CD4-positive, alpha-beta T cell (primary cell): Measurements from ENCODE around the gene CTNNA3. TPM values are rescaled to one million over a fixed set of nuclear protein-coding genes. Genes with fewer than 3 reads are reported as not detected.

ENCODE experiments used
- ATAC-seq: fragments of 200-7000 bp; cut with Tn5 transposase; one replicate; pipeline ENCODE4 v1.10.0; 2022; ENCODE audit warnings: mild to moderate bottlenecking; ENCODE audit not compliant: poor library complexity
- CTCF ChIA-PET: fragments of 350-600 bp; sonication (Branson Sonifier 250); formaldehyde crosslinking; loops from one replicate; lab custom pipeline; 2021; ENCODE audit warnings: antibody characterized with exemption, inconsistent platforms; lab: Charles Lee
- POLR2A ChIA-PET: fragments of 350-600 bp; sonication (Branson Sonifier 250); formaldehyde crosslinking; loops from one replicate; lab custom pipeline; 2021; ENCODE audit warnings: antibody characterized with exemption, inconsistent platforms; lab: Charles Lee
- DNase-seq, 14 experiments: peaks; one replicate each; pipeline ENCODE4 v3.0.0-alpha.2; 2013 to 2020; ENCODE audit warnings: mixed read lengths in 2 of 14
- H3K27ac ChIP-seq, 2 donors: one replicate each; pipeline versions ENCODE4 v1.5.1 to v1.7.0; 2013; ENCODE audit warnings: low read length in 2 of 2, low read depth in 1 of 2, mild to moderate bottlenecking in 1 of 2
- H3K27me3 ChIP-seq, 2 experiments: 1 replicate in 1 of 2; 2 replicates in 1 of 2; pipeline versions ENCODE4 v1.6.1 to v1.7.0; 2013; ENCODE audit warnings: low read length in 2 of 2, control low read depth in 1 of 2, mild to moderate bottlenecking in 1 of 2, moderate library complexity in 1 of 2; ENCODE audit not compliant: insufficient read depth in 2 of 2, control insufficient read depth in 1 of 2
- H3K36me3 ChIP-seq: one replicate; pipeline ENCODE4 v1.6.1; 2013; ENCODE audit warnings: low read length, control low read depth; ENCODE audit not compliant: insufficient read depth
- H3K4me1 ChIP-seq: one replicate; pipeline ENCODE4 v1.6.1; 2013; ENCODE audit warnings: low read length, control low read depth; ENCODE audit not compliant: insufficient read depth
- H3K4me3 ChIP-seq: one replicate; pipeline ENCODE4 v1.5.1; 2013; ENCODE audit warnings: mild to moderate bottlenecking, low read length, moderate library complexity
- H3K9me3 ChIP-seq, 2 experiments: 1 replicate in 1 of 2; 2 replicates in 1 of 2; pipeline versions ENCODE4 v1.6.1 to v1.7.0; 2013; ENCODE audit warnings: low read length in 2 of 2, mild to moderate bottlenecking in 2 of 2, control low read depth in 1 of 2, moderate library complexity in 1 of 2; ENCODE audit not compliant: control insufficient read depth in 1 of 2, insufficient read depth in 1 of 2
- H3K27ac Mint-ChIP-seq: one replicate; pipeline ENCODE4 v1.8.0; 2020; ENCODE audit warnings: mixed read lengths
- H3K27me3 Mint-ChIP-seq: one replicate; pipeline ENCODE4 v1.8.0; 2021; ENCODE audit warnings: mixed read lengths
- H3K36me3 Mint-ChIP-seq: one replicate; pipeline ENCODE4 v1.8.0; 2021; ENCODE audit warnings: low read depth, mixed read lengths
- H3K4me1 Mint-ChIP-seq: one replicate; pipeline ENCODE4 v1.8.0; 2021; ENCODE audit warnings: low read depth, mixed read lengths
- H3K4me3 Mint-ChIP-seq: one replicate; pipeline ENCODE4 v1.8.0; 2020; ENCODE audit warnings: mild to moderate bottlenecking, mixed read lengths
- H3K9me3 Mint-ChIP-seq: one replicate; pipeline ENCODE4 v1.8.0; 2020; ENCODE audit warnings: mixed read lengths
- CTCF ChIP-seq: fragments of 200-600 bp; IDR thresholded peaks from one replicate; pipeline ENCODE4 v1.8.0; 2022; ENCODE audit warnings: antibody characterized with exemption, mild to moderate bottlenecking
- intact Hi-C, 2 experiments: fragments of 100-400 bp; cut with DNase I in 1 of 2; cut with micrococcal nuclease in 1 of 2; formaldehyde crosslinking; loops; one replicate each; pipeline versions ENCODE4 v1.15.1 to v1.9.0; 2023 to 2025; cut with DNase I, micrococcal nuclease
- total RNA-seq, 174 experiments: library from RNA in 2 of 174; stranded (reverse) in 2 of 174; gene quantifications; one replicate each; pipeline ENCODE4 v1.2.3 and lab custom pipeline; 2021 to 2026

CTNNA3 gene
- total RNA-seq, 2 experiments from 2014 or later = 0.80 TPM; not detected in 1

DNA sequence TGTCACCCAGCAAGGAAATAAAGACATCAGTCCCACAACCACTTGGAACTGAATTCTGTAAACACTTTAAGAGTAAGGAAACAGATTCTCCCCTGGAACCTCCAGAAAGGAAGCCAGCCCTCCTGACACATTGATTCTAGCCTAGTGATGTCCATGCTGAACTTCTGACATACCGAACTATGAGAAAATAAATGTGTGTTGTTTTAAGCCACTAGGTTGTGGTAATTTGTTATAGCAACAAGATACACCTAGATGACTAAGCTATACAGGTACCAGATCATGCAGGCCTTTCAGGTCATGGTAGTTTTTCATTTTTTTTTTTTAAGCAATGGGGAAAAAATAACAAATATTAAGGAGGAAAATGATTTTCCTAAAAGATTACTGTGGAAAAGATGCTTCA, 807.8 kb downstream of the CTNNA3 start:
- ChIA-PET CTCF (no interaction called here), POLR2A (no interaction called here)
- TF ChIP-seq CTCF = no peak
- Histone ChIP-seq H3K36me3 (no peaks in the 10 kb centered on the region), H3K4me3 (no peak overlapping the region), H3K27me3 (no peaks in the 10 kb centered on the region), H3K9me3 (peaks cover 0 to 4% of the 10 kb centered on the region in 2 experiments), H3K4me1 (no peaks in the 10 kb centered on the region), H3K27ac (no peak overlapping the region)
- Mint-ChIP-seq H3K27me3 (no peaks in the 10 kb centered on the region), H3K9me3 (peaks cover 2% of the 10 kb centered on the region), H3K36me3 (no peaks in the 10 kb centered on the region), H3K4me3 (no peak overlapping the region), H3K27ac (no peak overlapping the region), H3K4me1 (no peaks in the 10 kb centered on the region)
- no peak for DNase-seq
- intact Hi-C loops = no loop called here
- ATAC-seq = no peak

DNA sequence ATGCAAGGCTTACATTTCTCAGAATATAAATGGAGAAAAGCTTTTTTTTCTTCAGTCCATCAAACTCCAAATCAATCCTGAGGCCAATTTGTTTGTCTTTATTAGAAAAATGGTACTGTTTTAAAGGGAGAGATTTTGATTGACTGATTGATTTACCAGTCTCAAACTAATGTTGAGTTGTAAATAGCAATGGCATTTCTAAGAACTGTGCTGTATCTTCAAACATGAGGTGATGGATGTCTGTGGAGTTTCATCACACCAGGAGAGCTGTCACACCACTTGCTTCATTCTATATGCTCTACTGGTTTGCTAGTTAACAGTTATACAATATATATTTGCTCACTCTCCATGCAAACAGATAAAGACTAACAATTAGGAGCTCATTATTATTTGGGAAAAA, 809.1 kb downstream of the CTNNA3 start:
- no peaks in the 10 kb centered on the region for H3K36me3 Mint-ChIP-seq
- H3K4me1 Mint-ChIP-seq = no peaks in the 10 kb centered on the region
- H3K27me3 Mint-ChIP-seq = no peaks in the 10 kb centered on the region
- intact Hi-C loops = no loop called here
- CTCF ChIA-PET = no interaction called here
- Histone ChIP-seq H3K4me1 (no peaks in the 10 kb centered on the region), H3K9me3 (peaks cover 0 to 4% of the 10 kb centered on the region in 2 experiments), H3K27ac (no peak overlapping the region), H3K36me3 (no peaks in the 10 kb centered on the region), H3K27me3 (no peaks in the 10 kb centered on the region), H3K4me3 (no peak overlapping the region)
- H3K4me3 Mint-ChIP-seq = no peak overlapping the region
- H3K27ac Mint-ChIP-seq = no peak overlapping the region
- ATAC-seq (no peak), DNase-seq (no peak)
- POLR2A ChIA-PET = no interaction called here
- TF ChIP-seq CTCF = no peak
- H3K9me3 Mint-ChIP-seq = peaks cover 2% of the 10 kb centered on the region

DNA sequence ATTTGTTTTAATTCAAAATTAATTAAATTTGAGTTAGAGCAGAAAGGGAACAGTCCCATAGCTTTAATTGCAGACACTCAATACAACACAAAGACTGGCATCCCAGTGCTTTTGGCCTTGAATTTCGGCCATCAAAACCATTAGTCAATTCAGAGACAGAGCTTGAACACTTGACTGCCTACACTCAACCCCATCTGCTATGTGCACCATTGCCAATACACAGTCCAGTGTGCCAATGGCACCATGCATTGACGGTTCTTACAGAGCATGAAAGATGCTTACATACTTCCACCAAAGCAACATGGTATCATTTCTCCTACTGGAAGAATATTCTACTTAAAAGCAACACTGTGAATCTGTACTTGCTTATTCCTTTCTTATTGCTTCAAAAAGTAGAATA, 813.7 kb downstream of the CTNNA3 start:
- no peak overlapping the region for H3K27ac Mint-ChIP-seq
- H3K4me3 Mint-ChIP-seq = no peak overlapping the region
- no peak overlapping the region for H3K27ac ChIP-seq
- no peak overlapping the region for H3K4me3 ChIP-seq
- no peaks in the 10 kb centered on the region for H3K4me1 Mint-ChIP-seq
- H3K36me3 ChIP-seq = no peaks in the 10 kb centered on the region
- ChIA-PET POLR2A (no interaction called here), CTCF (no interaction called here)
- no peaks in the 10 kb centered on the region for H3K4me1 ChIP-seq
- H3K36me3 Mint-ChIP-seq = no peaks in the 10 kb centered on the region
- H3K9me3 ChIP-seq = no peaks in the 10 kb centered on the region
- TF ChIP-seq CTCF = no peak
- H3K9me3 Mint-ChIP-seq = no peaks in the 10 kb centered on the region
- H3K27me3 ChIP-seq = no peaks in the 10 kb centered on the region
- ATAC-seq (no peak), DNase-seq (no peak)
- no peaks in the 10 kb centered on the region for H3K27me3 Mint-ChIP-seq
- intact Hi-C loops = loop anchor here in 1 of 2 experiments (1.0 kb wide), 1 partner anchor 12 kb away; no protein-coding TSS in a partner anchor
